Activated B cell treated with CpG ODN at 0.5 μM for 24 hours (primary cell): ENCODE measurements around the gene DOK3. TPM values are rescaled to one million over a fixed set of nuclear protein-coding genes. Genes with fewer than 3 reads are reported as not detected.

Experiments used
- ATAC-seq: fragments of 200-7000 bp; cut with Tn5 transposase; one replicate; pipeline ENCODE4 v1.10.0; 2021; ENCODE audit warnings: low read depth, mild to moderate bottlenecking, moderate library complexity
- CTCF ChIA-PET: fragments of 350-600 bp; sonication (Branson Sonifier 250); formaldehyde crosslinking; loops from one replicate; lab custom pipeline; 2021; ENCODE audit warnings: antibody characterized with exemption; lab: Charles Lee
- POLR2A ChIA-PET: fragments of 350-600 bp; sonication (Branson Sonifier 250); formaldehyde crosslinking; loops from one replicate; lab custom pipeline; 2021; ENCODE audit warnings: antibody characterized with exemption; lab: Charles Lee
- DNase-seq: peaks from one replicate; pipeline ENCODE4 v3.0.0; 2022
- H3K27ac Mint-ChIP-seq: one replicate; pipeline ENCODE4 v1.8.0; 2020; ENCODE audit warnings: mixed read lengths
- H3K27me3 Mint-ChIP-seq: one replicate; pipeline ENCODE4 v1.8.0; 2021; ENCODE audit warnings: mixed read lengths
- H3K36me3 Mint-ChIP-seq: one replicate; pipeline ENCODE4 v1.8.0; 2021; ENCODE audit warnings: low read depth, mixed read lengths
- H3K4me1 Mint-ChIP-seq: one replicate; pipeline ENCODE4 v1.8.0; 2021; ENCODE audit warnings: mixed read lengths
- H3K4me3 Mint-ChIP-seq: one replicate; pipeline ENCODE4 v1.8.0; 2020; ENCODE audit warnings: mild to moderate bottlenecking, mixed read lengths
- H3K9me3 Mint-ChIP-seq: one replicate; pipeline ENCODE4 v1.8.0; 2020; ENCODE audit warnings: mixed read lengths
- intact Hi-C: fragments of 100-400 bp; cut with micrococcal nuclease; formaldehyde crosslinking; loops from one replicate; pipeline ENCODE4 v1.15.1; 2024
- total RNA-seq: library from RNA; stranded (reverse); gene quantifications from 2 replicates; pipeline ENCODE4 v1.2.3, GENCODE V29; 2022
- TF ChIP-seq, protein P1 (sequence below): fragments of 200-600 bp; IDR thresholded peaks from one replicate; pipeline ENCODE4 v1.8.0; 2022; ENCODE audit warnings: antibody characterized with exemption, mild to moderate bottlenecking

Gene DOK3
- total RNA-seq, 1 donor from 2014 or later: 88.5 TPM

DNA sequence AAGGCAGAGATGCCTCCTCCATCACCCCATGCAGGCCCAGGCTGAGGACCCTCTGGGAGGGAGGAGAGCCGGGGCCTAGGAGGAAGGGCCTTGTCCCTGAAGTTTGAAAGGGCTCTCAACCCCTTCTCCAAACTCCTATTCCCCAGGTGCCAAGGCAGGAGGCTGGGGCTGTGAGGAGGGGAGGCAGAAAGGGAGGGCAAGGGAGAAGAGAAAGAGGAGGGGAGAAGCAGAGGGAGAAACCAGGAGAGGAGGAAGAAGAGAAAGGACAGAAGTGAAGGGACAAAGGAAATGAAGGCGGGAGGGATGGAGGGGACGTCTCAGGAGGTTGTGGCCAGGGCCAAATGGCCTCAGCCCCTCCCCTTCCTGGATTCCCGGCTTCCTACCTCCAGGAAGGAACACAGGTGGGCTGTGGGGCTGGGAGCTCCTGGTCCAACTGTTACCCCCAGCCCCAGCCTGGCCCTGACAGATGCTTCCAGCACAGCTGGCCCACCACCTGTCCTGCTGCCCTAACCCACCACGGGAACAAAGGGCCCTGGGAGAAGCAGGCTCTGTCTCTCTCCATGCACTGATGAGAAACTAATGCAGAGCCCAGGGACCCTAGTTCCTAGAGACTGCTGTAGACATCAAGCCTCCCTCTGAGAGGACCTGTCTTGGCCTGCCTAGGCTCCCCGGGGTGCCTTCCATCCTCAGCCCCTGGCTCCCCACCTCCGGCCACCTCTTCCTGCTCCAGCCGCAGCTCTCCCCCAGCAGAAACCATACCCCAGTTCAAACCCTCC is 39.7 kb downstream of the DOK3 start:
- Mint-ChIP-seq H3K36me3 (no peaks in the 10 kb centered on the region), H3K4me3 (no peak overlapping the region), H3K9me3 (peaks cover 2% of the 10 kb centered on the region), H3K27ac (no peak overlapping the region), H3K4me1 (peaks cover 6% of the 10 kb centered on the region), H3K27me3 (peaks cover 4% of the 10 kb centered on the region)
- intact Hi-C loops: no loop called here
- ATAC-seq (no peak), DNase-seq (no peak)
- TF ChIP-seq, protein P1, sequence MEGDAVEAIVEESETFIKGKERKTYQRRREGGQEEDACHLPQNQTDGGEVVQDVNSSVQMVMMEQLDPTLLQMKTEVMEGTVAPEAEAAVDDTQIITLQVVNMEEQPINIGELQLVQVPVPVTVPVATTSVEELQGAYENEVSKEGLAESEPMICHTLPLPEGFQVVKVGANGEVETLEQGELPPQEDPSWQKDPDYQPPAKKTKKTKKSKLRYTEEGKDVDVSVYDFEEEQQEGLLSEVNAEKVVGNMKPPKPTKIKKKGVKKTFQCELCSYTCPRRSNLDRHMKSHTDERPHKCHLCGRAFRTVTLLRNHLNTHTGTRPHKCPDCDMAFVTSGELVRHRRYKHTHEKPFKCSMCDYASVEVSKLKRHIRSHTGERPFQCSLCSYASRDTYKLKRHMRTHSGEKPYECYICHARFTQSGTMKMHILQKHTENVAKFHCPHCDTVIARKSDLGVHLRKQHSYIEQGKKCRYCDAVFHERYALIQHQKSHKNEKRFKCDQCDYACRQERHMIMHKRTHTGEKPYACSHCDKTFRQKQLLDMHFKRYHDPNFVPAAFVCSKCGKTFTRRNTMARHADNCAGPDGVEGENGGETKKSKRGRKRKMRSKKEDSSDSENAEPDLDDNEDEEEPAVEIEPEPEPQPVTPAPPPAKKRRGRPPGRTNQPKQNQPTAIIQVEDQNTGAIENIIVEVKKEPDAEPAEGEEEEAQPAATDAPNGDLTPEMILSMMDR: no peak
- ChIA-PET CTCF (no interaction called here), POLR2A (no interaction called here)

DNA sequence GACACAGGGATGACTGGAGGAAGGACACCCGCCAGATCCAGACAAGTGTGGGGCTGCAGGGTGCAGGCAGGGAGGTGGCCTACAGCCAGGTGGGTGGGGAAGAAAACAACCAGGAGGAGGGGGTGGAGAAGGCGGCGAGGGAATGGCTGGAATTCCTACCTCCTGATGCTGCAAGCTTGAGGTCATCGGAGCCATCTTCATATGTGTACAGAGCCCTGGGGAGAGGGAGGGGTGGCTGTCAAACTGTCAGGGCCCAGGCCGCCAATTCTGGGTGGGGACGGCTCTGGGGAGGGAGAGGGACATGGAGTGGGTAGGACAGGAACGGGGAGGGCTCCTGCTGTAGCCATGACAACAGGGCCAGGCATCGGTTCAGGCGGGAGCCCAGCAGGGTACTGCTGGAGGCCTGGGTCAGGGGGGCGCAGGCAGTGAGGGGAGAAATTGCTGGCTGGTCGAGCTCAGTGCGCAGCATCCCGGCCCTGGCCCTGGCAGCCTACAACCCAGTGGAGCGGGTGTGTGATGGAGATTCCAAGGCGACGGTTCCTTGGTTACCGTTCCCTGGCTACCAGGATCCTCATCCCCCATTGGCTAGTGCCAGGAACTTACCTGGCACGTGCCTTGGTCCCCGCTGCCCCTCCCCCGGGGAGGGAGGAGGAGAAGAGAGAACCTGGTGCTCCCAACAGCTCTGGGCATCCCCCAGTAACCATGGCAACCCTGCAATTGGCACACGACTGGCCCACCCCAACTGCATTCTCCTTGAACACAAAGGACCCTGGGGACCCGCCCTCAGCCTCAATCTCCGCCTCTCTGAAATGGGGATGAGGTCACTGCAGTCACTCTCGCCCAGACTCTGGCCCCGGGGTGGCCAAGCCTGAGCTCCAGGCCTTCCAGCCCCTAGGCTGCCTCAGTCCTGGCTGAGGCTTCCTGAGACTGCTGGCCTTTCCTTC is 40.7 kb downstream of the DOK3 start:
- ChIA-PET CTCF (no interaction called here), POLR2A (interaction anchor here (0.6 kb wide), 1 partner anchor 37 kb away, joined by 3 read pairs; no protein-coding TSS in a partner anchor)

DNA sequence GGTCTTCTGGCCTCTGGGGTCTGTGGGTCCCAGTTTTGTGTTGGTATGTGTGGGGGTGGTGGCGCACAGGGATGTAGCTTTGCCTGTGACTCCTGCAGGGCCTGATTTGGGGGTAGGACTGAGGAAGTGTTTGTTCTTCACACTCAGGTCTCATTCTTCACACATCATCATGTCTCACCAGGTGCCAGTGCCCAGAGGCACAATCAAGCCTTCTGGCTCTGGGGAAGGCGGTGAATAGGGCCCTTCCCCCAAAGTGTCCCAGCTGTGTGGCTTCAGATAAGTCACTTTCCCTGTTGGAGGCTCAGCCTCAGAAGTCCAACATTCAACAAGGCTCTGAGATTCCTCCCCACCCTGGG is 41.3 kb downstream of the DOK3 start:
- POLR2A ChIA-PET: interaction anchor here (0.6 kb wide), 1 partner anchor 36 kb away, joined by 3 read pairs; no protein-coding TSS in a partner anchor
- Mint-ChIP-seq H3K9me3 (peaks cover 2% of the 10 kb centered on the region), H3K4me1 (no peaks in the 10 kb centered on the region), H3K4me3 (no peak overlapping the region), H3K27me3 (no peaks in the 10 kb centered on the region), H3K36me3 (no peaks in the 10 kb centered on the region), H3K27ac (no peak overlapping the region)
- CTCF ChIA-PET: no interaction called here
- TF ChIP-seq, protein P1: no peak
- intact Hi-C loops: no loop called here
- ATAC-seq (no peak), DNase-seq (no peak)

More for the DNA sequence above, 40.7 kb downstream of the DOK3 start:
- no peak overlapping the region for H3K4me3 Mint-ChIP-seq
- intact Hi-C loops: no loop called here
- TF ChIP-seq, protein P1: no peak
- peaks cover 2% of the 10 kb centered on the region for H3K4me1 Mint-ChIP-seq
- H3K36me3 Mint-ChIP-seq: no peaks in the 10 kb centered on the region
- no peak for DNase-seq
- no peak for ATAC-seq
- H3K27ac Mint-ChIP-seq: no peak overlapping the region
- H3K9me3 Mint-ChIP-seq: peaks cover 2% of the 10 kb centered on the region
- peaks cover under 1% of the 10 kb centered on the region for H3K27me3 Mint-ChIP-seq

DNA sequence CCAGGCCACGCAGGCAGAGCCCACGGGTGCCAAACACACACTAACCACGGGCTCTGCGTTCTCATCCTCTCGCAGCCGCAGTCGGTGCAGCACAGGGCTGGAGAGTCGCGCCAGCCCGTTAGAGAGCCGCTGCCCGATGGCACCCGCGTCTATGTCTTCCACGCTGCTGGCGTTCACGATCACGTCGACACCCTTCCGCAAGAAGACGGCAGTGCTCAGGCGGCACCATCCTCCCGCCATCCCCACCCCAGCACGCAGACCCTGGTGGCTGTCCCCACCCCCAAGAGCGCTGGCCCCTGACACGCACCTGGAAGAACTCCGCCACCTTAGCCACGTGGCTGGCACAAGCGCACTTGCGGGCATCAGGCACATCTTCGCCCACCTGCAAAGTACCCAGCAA is 42.2 kb downstream of the DOK3 start:
- H3K4me3 Mint-ChIP-seq: no peak overlapping the region
- TF ChIP-seq, protein P1: no peak
- H3K4me1 Mint-ChIP-seq: no peaks in the 10 kb centered on the region
- no peak overlapping the region for H3K27ac Mint-ChIP-seq
- no peak for DNase-seq
- no peak for ATAC-seq
- ChIA-PET CTCF (no interaction called here), POLR2A (no interaction called here)
- no peaks in the 10 kb centered on the region for H3K27me3 Mint-ChIP-seq
- intact Hi-C loops: no loop called here
- H3K9me3 Mint-ChIP-seq: peaks cover 2% of the 10 kb centered on the region
- no peaks in the 10 kb centered on the region for H3K36me3 Mint-ChIP-seq

DNA sequence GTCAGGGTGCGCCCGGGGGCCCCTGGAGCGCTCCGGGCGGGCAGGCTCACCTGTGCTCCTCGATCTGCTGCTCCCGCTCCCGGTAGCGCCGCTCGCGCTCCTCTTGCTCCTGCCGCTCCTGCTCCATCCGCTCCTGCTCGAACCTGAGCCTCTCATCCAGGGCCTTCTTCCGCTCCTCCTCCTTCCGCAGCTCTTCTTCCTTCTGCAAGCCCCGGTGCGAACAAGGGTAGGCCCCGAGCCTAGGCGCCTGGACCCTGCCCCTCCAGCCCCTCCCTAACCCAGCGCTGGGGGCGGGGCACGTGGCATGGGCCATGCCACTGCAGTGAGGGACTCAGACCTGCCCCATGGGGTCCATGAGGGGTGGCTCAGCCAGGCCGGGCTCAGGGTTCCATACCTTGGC is 42.8 kb downstream of the DOK3 start:
- peaks cover 2% of the 10 kb centered on the region for H3K9me3 Mint-ChIP-seq
- no peak overlapping the region for H3K4me3 Mint-ChIP-seq
- POLR2A ChIA-PET: interaction anchor here (0.7 kb wide), 1 partner anchor 66 kb away, joined by 3 read pairs; no protein-coding TSS in a partner anchor
- intact Hi-C loops: no loop called here
- ATAC-seq (no peak), DNase-seq (no peak)
- H3K27me3 Mint-ChIP-seq: no peaks in the 10 kb centered on the region
- TF ChIP-seq, protein P1: no peak
- H3K36me3 Mint-ChIP-seq: no peaks in the 10 kb centered on the region
- H3K4me1 Mint-ChIP-seq: peaks cover 2% of the 10 kb centered on the region
- CTCF ChIA-PET: no interaction called here
- no peak overlapping the region for H3K27ac Mint-ChIP-seq
